Measurements from ENCODE around the gene GRID1.

DNA sequence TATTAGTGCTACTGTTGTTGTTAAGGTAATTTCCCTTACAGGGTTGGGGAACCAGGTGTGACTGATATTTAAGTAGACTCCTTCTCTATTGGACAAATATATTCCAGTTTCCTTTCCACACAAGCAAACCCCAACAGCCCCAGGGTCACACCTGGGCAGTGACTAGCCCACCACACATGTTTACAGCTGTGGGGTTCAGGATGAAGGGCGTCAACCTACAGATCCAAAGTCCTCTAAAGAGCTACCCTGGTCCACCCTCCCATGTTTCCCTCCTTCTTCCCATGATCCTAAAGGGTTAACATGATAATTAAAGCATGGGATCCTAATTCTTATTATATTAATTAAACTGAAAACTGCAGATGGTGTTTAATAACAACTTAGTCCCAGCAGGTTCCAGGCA, 701.5 kb downstream of the GRID1 start:
- no peak for TF ChIP-seq EZH2 (IDR thresholded peaks at IDR 0.05; ENCODE audit: insufficient read depth, poor library complexity, severe bottlenecking)
- TF ChIP-seq EZH2phosphoT487 (IDR thresholded peaks at IDR 0.05; ENCODE audit: insufficient read depth, low read depth): no peak
